HG02642 (cell line): ENCODE data around the gene CFAP99.
"Not testable (repeated sequence)": the region's sequence is repeated elsewhere in the genome, so short reads cannot be mapped to it uniquely, and the experiment has no call there.

Experiments
- ATAC-seq: cut with Tn5 transposase; IDR thresholded peaks from one replicate; pipeline ENCODE4 v1.9.1; 2021; ENCODE audit warnings: mild to moderate bottlenecking; ENCODE audit not compliant: unreplicated experiment, poor library complexity

Gene CFAP99

GRCh38 chr4:2418650-2419571 is at the start of gene CFAP99:
Gene CFAP99, plus strand, starts transcription at chr4:2418955.
- ATAC-seq, result peak; percentile 92

- no peak for ATAC-seq
These were observed 48.0 kb upstream of the CFAP99 start for GRCh38 chr4:2370597-2371320.

GRCh38 chr4:2371765-2372487 is 46.8 kb upstream of the CFAP99 start:
- ATAC-seq, result no peak

DNA sequence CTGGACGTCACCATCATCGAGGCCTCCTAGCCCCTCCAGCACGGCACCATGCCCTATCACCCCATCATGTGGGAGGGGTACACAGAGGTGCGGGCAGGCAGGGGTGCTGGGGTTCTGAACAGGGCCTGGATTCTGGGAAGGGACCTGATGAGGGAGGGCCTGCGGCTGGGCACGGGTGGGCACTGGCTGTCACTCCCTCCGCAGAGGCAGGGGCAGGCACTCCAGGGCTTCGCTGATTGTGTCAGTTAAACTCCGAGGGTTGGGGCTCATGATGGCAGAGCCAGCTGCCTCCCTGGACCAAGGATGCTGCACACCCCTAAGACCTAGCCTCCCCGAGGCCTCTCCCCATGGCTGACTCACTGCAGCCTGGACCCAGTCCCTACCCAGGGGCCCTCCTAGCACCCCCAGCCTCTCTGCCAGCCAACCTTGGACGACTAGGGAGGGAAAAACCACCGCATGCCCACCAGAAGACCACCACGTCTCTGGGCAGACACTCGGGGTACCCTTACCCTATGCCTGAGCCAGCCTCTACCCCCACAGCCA is 46.2 kb upstream of the CFAP99 start:
- no peak for ATAC-seq

- ATAC-seq, result no peak
These were observed 45.2 kb upstream of the CFAP99 start for GRCh38 chr4:2373532-2373931.

GRCh38 chr4:2375427-2375826 is 43.3 kb upstream of the CFAP99 start:
- no peak for ATAC-seq

GRCh38 chr4:2377241-2377640 is 41.5 kb upstream of the CFAP99 start:
- ATAC-seq, result no peak

DNA sequence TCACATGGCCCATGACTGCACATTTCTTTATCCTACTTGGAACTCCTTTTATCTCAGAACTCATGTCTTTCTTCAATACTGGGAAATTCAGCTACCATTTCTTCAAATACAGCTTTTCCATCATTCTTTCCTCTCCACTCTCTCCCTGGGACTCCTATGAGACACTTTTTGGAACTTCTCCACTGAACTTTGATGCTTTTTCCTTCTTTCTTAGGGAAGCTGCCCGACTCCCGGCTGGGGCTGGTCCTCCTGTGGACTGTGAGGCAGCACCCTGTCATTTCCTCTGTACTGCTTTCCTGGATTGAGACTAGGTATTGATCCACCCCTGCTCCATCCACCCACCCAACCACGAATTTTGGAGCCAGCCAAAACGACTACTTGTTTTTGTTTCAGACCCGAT is 40.4 kb upstream of the CFAP99 start:
- ATAC-seq, result no peak

GRCh38 chr4:2378898-2379297 is 39.9 kb upstream of the CFAP99 start:
- no peak for ATAC-seq

- ATAC-seq, result not testable (repeated sequence)
These were observed 38.2 kb upstream of the CFAP99 start for GRCh38 chr4:2380589-2380988.

DNA sequence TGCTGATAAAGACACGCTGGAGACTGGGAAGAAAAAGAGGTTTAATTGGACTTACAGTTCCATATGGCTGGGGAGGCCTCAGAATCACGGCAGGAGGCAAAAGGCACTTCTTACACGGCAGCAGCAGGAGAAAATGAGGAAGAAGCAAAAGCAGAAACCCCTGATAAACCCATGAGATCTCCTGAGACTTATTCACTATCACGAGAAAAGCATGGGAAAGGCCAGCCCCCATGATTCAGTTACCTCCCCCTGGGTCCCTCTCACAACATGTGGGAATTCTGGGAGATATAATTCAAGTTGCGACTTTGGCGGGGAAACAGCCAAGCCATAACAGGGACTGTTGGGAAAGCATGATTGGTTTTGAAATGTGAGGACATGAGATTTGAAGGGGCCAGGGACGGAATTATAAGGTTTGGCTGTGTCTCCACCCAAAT is 36.0 kb upstream of the CFAP99 start:
- ATAC-seq, result not testable (repeated sequence)

DNA sequence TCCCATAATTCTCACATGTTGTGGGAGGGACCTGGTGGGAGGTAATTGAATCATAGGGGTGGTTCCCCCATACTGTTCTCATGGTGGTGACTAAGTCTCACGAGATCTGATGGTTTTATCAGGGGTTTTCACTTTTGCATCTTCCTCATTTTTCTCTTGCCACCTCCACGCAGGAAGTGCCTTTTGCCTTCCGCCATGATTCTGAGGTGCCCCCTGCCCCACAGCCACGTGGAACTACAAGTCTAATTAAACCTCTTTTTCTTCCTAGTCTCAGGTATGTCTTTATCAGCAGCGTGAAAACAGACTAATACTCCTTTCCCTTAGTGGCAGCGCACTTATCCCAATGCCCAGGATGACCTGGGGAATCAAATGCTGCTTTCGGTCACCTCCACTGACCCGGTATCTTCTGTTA is 35.5 kb upstream of the CFAP99 start:
- ATAC-seq, result not testable (repeated sequence)

- ATAC-seq, result no peak
These were observed 35.0 kb upstream of the CFAP99 start for GRCh38 chr4:2383760-2384159.

- no peak for ATAC-seq
These were observed 34.5 kb upstream of the CFAP99 start for GRCh38 chr4:2384245-2384644.

- no peak for ATAC-seq
These were observed 33.2 kb upstream of the CFAP99 start for GRCh38 chr4:2385516-2385915.

DNA sequence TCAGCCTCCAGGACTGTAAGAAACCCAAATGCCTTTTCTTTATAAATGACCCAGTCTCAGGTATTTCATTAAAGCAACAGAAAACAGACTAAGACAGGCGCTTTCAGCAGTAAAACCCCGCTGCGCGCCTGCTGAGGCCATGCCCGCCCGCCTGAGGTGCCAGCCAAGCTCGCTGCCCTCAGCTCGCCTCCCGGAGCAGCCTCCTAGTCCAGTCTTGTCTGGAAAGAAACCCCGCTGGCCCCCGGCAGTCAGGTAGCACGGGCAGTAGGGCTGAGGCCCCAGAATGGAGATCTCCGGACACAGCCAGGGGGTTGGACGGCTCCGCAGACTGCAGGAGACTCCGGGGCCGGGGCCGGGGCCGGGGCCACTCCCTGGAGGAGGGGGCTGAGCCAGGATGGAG is 32.0 kb upstream of the CFAP99 start:
- no peak for ATAC-seq

DNA sequence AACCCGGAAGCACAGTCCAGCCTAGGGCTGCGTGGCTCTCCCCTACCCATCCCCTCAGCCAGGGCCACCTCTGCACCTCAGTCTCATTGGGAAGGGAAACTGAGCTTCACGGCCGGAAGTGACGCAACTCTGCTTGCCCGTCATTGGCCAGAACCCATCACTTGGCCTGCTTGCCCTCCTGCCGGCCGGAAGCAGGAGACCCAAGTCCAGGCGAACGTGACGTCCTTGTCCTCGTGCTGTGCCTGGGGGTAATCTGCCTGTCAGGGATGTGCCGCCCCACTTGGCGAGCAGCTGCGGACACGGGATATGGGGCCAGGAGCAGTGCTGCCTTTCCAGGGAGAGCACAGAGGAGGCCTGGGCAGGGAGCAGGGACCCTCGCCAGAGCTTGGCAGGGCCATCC is 31.5 kb upstream of the CFAP99 start:
- no peak for ATAC-seq

GRCh38 chr4:2387829-2388228 is 30.9 kb upstream of the CFAP99 start:
- ATAC-seq, result no peak

DNA sequence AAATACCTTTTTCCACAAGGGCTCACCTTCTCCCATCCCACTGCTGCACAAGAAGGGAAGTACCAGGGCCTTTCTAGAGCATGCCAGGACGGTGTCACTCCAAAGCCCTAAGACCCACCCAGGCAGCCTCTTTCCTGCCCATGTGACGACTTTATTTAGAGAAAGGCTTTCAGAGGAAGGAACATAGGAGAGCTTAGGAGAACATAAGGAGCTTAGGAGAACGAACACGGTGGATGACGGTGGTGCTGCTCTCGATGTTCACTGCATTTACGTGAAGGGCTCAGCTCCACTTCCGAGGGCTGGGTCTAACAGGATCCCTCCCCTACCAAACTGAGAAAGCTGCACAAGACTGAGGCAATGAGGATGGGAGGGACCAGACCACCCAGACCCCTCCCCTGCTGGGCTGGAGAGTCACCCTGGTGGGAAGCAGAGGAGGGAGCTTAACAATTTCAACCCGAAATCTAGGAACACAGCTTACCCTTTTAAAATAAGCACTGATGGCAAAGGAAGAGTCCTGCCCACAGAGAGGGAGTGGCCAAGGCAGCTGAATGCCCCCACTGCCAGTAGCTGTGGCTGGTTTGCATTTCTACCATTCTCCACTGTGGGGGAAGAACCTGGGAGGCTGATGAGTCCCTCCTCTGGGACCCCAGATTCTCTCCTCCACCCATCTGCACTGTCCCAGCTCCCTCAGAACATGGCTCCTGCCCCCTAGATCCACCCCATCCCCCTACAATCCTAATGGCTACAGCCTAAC is 30.1 kb upstream of the CFAP99 start:
- ATAC-seq, result no peak

DNA sequence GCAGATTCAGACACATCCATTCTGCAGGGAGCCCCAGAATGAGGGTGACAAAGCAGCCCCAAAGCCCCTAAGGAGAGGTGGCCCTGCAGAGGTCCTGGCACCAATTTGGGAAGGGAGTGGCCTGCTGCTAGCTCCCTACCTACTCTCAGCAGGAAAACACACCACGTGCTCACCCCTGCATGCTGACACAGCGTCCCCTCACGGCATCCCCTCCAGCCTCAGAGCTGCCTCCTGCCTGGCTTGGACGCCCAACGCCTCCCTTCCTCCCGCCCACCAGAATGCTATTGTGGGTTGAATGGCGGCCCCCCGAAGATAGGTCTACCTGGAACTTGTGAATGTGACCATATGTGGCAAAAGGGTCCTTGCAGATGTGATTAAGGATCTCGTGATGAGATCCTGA is 29.1 kb upstream of the CFAP99 start:
- no peak for ATAC-seq
